ENCODE results near the gene NEUROD4. TPM values are rescaled to one million over a fixed set of nuclear protein-coding genes. Genes with fewer than 3 reads are reported as not detected.

The NEUROD4 gene
- total and polyA plus RNA-seq, 2 donors (not counting 1 experiment from before 2014, with no cell fraction given): not detected

DNA sequence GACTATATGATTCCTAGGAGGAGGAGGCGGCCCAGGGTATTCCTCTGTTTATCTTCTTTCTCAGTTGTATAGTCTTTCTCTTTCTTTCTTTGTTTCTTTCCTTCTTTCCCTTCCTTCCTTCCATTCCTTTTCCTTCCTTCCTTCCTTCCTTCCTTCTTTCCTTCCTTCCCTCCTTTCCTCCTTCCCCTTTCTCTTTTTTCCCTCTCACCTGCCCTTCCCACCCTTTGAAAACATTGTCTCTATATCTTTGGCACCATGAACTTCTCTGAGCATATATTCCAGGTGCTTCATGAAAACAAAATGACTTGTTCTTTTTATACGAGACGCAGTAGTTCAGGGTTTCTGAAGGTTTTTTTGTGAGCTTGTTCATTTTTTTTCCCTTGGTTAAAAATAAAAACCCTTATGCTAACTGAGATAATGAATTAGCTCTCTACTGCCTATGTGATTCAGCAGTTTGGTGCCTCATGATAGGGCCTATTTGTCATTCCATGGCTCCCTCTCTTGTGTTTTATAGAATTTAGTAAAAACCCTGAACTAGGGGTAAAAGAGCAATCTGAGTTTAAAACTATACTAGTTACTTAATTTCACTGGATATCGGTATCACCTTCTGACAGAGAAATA, 32.1 kb upstream of the NEUROD4 start:
- H3K9me3 ChIP-seq (ENCODE audit: control insufficient read depth, insufficient read depth, low read depth, low read length): no peaks in the 10 kb centered on the region
- no peaks in the 10 kb centered on the region for H3K27me3 ChIP-seq (ENCODE audit: control insufficient read depth, insufficient read depth, low read length)
- no peak overlapping the region for H2AFZ ChIP-seq (ENCODE audit: low read length)
- DNase-seq (ENCODE audit: low read depth in 2 of 2): no peak
- no peak overlapping the region for H3K4me3 ChIP-seq (replicated peaks in 1 of 4; ENCODE audit: control extremely low read depth in 1 of 4, insufficient read depth in 1 of 4, low read depth in 3 of 4, low read length in 4 of 4)
- no peak overlapping the region for H3K27ac ChIP-seq (ENCODE audit: insufficient read depth, low read length)
- H3K79me2 ChIP-seq (ENCODE audit: control insufficient read depth, insufficient read depth, low read length): no peaks in the 10 kb centered on the region
- no peak overlapping the region for H3K4me2 ChIP-seq (ENCODE audit: extremely low read depth, insufficient read depth, low read length)
- H4K20me1 ChIP-seq (ENCODE audit: control insufficient read depth, extremely low read depth, insufficient read depth, low read length): no peaks in the 10 kb centered on the region
- TF ChIP-seq EZH2 (IDR thresholded peaks at IDR 0.05; ENCODE audit: low read length, missing control alignments): no peak
- no peaks in the 10 kb centered on the region for H3K4me1 ChIP-seq (ENCODE audit: control insufficient read depth, extremely low read depth, insufficient read depth, low read length)
- no peak overlapping the region for H3K9ac ChIP-seq (ENCODE audit: insufficient read depth, low read length)
- no peaks in the 10 kb centered on the region for H3K36me3 ChIP-seq (ENCODE audit: control insufficient read depth, insufficient read depth, low read length)

GRCh38 chr12:54988402-54989054, 31.2 kb upstream of the NEUROD4 start:
- H3K9ac ChIP-seq (ENCODE audit: insufficient read depth, low read length): no peak overlapping the region
- DNase-seq (ENCODE audit: low read depth in 2 of 2): peak; percentile 19 to 48
- no peak for TF ChIP-seq EZH2 (IDR thresholded peaks at IDR 0.05; ENCODE audit: low read length, missing control alignments)
- H3K27me3 ChIP-seq (ENCODE audit: control insufficient read depth, insufficient read depth, low read length): no peaks in the 10 kb centered on the region
- H3K27ac ChIP-seq (ENCODE audit: insufficient read depth, low read length): no peak overlapping the region
- no peak overlapping the region for H2AFZ ChIP-seq (ENCODE audit: low read length)
- H4K20me1 ChIP-seq (ENCODE audit: control insufficient read depth, extremely low read depth, insufficient read depth, low read length): no peaks in the 10 kb centered on the region
- no peaks in the 10 kb centered on the region for H3K36me3 ChIP-seq (ENCODE audit: control insufficient read depth, insufficient read depth, low read length)
- no peaks in the 10 kb centered on the region for H3K79me2 ChIP-seq (ENCODE audit: control insufficient read depth, insufficient read depth, low read length)
- H3K4me3 ChIP-seq (replicated peaks in 1 of 4; ENCODE audit: control extremely low read depth in 1 of 4, insufficient read depth in 1 of 4, low read depth in 3 of 4, low read length in 4 of 4): no peak overlapping the region
- no peaks in the 10 kb centered on the region for H3K9me3 ChIP-seq (ENCODE audit: control insufficient read depth, insufficient read depth, low read depth, low read length)
- no peak overlapping the region for H3K4me2 ChIP-seq (ENCODE audit: extremely low read depth, insufficient read depth, low read length)
- H3K4me1 ChIP-seq (ENCODE audit: control insufficient read depth, extremely low read depth, insufficient read depth, low read length): no peaks in the 10 kb centered on the region

- H3K36me3 ChIP-seq (ENCODE audit: control insufficient read depth, insufficient read depth, low read length): no peaks in the 10 kb centered on the region
- no peak overlapping the region for H3K4me2 ChIP-seq (ENCODE audit: extremely low read depth, insufficient read depth, low read length)
- TF ChIP-seq, protein P1, sequence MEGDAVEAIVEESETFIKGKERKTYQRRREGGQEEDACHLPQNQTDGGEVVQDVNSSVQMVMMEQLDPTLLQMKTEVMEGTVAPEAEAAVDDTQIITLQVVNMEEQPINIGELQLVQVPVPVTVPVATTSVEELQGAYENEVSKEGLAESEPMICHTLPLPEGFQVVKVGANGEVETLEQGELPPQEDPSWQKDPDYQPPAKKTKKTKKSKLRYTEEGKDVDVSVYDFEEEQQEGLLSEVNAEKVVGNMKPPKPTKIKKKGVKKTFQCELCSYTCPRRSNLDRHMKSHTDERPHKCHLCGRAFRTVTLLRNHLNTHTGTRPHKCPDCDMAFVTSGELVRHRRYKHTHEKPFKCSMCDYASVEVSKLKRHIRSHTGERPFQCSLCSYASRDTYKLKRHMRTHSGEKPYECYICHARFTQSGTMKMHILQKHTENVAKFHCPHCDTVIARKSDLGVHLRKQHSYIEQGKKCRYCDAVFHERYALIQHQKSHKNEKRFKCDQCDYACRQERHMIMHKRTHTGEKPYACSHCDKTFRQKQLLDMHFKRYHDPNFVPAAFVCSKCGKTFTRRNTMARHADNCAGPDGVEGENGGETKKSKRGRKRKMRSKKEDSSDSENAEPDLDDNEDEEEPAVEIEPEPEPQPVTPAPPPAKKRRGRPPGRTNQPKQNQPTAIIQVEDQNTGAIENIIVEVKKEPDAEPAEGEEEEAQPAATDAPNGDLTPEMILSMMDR (conservative IDR thresholded peaks at IDR 0.05 in 1 of 2, IDR thresholded peaks at IDR 0.05 in 1 of 2; ENCODE audit: low read depth in 1 of 2, low read length in 2 of 2): no peak
- TF ChIP-seq EZH2 (IDR thresholded peaks at IDR 0.05; ENCODE audit: low read length, missing control alignments): no peak
- H2AFZ ChIP-seq (ENCODE audit: low read length): no peak overlapping the region
- H3K79me2 ChIP-seq (ENCODE audit: control insufficient read depth, insufficient read depth, low read length): no peaks in the 10 kb centered on the region
- no peak overlapping the region for H3K27ac ChIP-seq (ENCODE audit: insufficient read depth, low read length)
- no peak for DNase-seq (ENCODE audit: low read depth in 2 of 2)
- no peaks in the 10 kb centered on the region for H3K9me3 ChIP-seq (ENCODE audit: control insufficient read depth, insufficient read depth, low read depth, low read length)
- no peaks in the 10 kb centered on the region for H4K20me1 ChIP-seq (ENCODE audit: control insufficient read depth, extremely low read depth, insufficient read depth, low read length)
- no peak overlapping the region for H3K4me3 ChIP-seq (replicated peaks in 1 of 4; ENCODE audit: control extremely low read depth in 1 of 4, insufficient read depth in 1 of 4, low read depth in 3 of 4, low read length in 4 of 4)
- no peak overlapping the region for H3K9ac ChIP-seq (ENCODE audit: insufficient read depth, low read length)
- H3K27me3 ChIP-seq (ENCODE audit: control insufficient read depth, insufficient read depth, low read length): no peaks in the 10 kb centered on the region
- H3K4me1 ChIP-seq (ENCODE audit: control insufficient read depth, extremely low read depth, insufficient read depth, low read length): no peaks in the 10 kb centered on the region
These were observed 29.9 kb upstream of the NEUROD4 start for GRCh38 chr12:54989829-54990228.
